Measurements from ENCODE around the gene STXBP6. TPM values are rescaled to one million over a fixed set of nuclear protein-coding genes. Genes with fewer than 3 reads are reported as not detected.
"Not testable (repeated sequence)": the region's sequence is repeated elsewhere in the genome, so short reads cannot be mapped to it uniquely, and the experiment has no call there.

The STXBP6 gene
- total RNA-seq, 1 donor from 2014 or later: 11.0 TPM

- no peaks in the 10 kb centered on the region for H3K79me2 ChIP-seq (ENCODE audit: low read depth)
- TF ChIP-seq EZH2 (IDR thresholded peaks at IDR 0.05): no peak
- TF ChIP-seq EZH2phosphoT487 (IDR thresholded peaks at IDR 0.05): no peak
- no peak for TF ChIP-seq CTCF (IDR thresholded peaks at IDR 0.05)
- no peaks in the 10 kb centered on the region for H3K4me1 ChIP-seq
- no peaks in the 10 kb centered on the region for H3K36me3 ChIP-seq
- H2AFZ ChIP-seq (replicated peaks): no peak overlapping the region
- no peak overlapping the region for H3K9ac ChIP-seq
- H3K4me3 ChIP-seq: no peak overlapping the region
- H3K27ac ChIP-seq: no peak overlapping the region
- H3K9me3 Mint-ChIP-seq: no peaks in the 10 kb centered on the region
- H3K27me3 Mint-ChIP-seq (ENCODE audit: insufficient read depth, low read depth): no peaks in the 10 kb centered on the region
- H3K4me3 Mint-ChIP-seq: no peak overlapping the region
- DNase-seq (ENCODE audit: low spot score): no peak
- no peaks in the 10 kb centered on the region for H3K27me3 ChIP-seq
- H3K27ac Mint-ChIP-seq: no peak overlapping the region
- H3F3A ChIP-seq (ENCODE audit: low read depth): no peaks in the 10 kb centered on the region
- H3K36me3 Mint-ChIP-seq: no peaks in the 10 kb centered on the region
- H4K20me1 ChIP-seq (ENCODE audit: low read depth): no peaks in the 10 kb centered on the region
- no peaks in the 10 kb centered on the region for H3K4me1 Mint-ChIP-seq
- H3K9me3 ChIP-seq (ENCODE audit: low read depth): no peaks in the 10 kb centered on the region
- no peak overlapping the region for H3K4me2 ChIP-seq
These were observed 272.3 kb downstream of the STXBP6 start for GRCh38 chr14:24777678-24778077.

GRCh38 chr14:24775950-24776349 is 274.0 kb downstream of the STXBP6 start:
- H3K9me3 Mint-ChIP-seq: no peaks in the 10 kb centered on the region
- H3K4me3 Mint-ChIP-seq: no peak overlapping the region
- Histone ChIP-seq H3K36me3 (no peaks in the 10 kb centered on the region), H2AFZ (replicated peaks) (no peak overlapping the region), H3K27ac (no peak overlapping the region), H4K20me1 (ENCODE audit: low read depth) (no peaks in the 10 kb centered on the region), H3K4me3 (no peak overlapping the region), H3K4me1 (no peaks in the 10 kb centered on the region), H3K9me3 (ENCODE audit: low read depth) (no peaks in the 10 kb centered on the region), H3K27me3 (no peaks in the 10 kb centered on the region), H3K4me2 (no peak overlapping the region), H3F3A (ENCODE audit: low read depth) (no peaks in the 10 kb centered on the region), H3K9ac (no peak overlapping the region), H3K79me2 (ENCODE audit: low read depth) (no peaks in the 10 kb centered on the region)
- no peaks in the 10 kb centered on the region for H3K4me1 Mint-ChIP-seq
- no peaks in the 10 kb centered on the region for H3K36me3 Mint-ChIP-seq
- no peak overlapping the region for H3K27ac Mint-ChIP-seq
- no peak for DNase-seq (ENCODE audit: low spot score)
- H3K27me3 Mint-ChIP-seq (ENCODE audit: insufficient read depth, low read depth): no peaks in the 10 kb centered on the region
- TF ChIP-seq EZH2phosphoT487 (IDR thresholded peaks at IDR 0.05): no peak
- TF ChIP-seq EZH2 (IDR thresholded peaks at IDR 0.05): no peak
- TF ChIP-seq CTCF (IDR thresholded peaks at IDR 0.05): no peak

- Histone ChIP-seq H3K27ac (no peak overlapping the region), H3K36me3 (no peaks in the 10 kb centered on the region), H3K27me3 (no peaks in the 10 kb centered on the region), H3K9ac (no peak overlapping the region), H3F3A (ENCODE audit: low read depth) (no peaks in the 10 kb centered on the region), H3K9me3 (ENCODE audit: low read depth) (no peaks in the 10 kb centered on the region), H3K4me1 (no peaks in the 10 kb centered on the region), H3K79me2 (ENCODE audit: low read depth) (no peaks in the 10 kb centered on the region), H4K20me1 (ENCODE audit: low read depth) (no peaks in the 10 kb centered on the region), H2AFZ (replicated peaks) (no peak overlapping the region), H3K4me2 (no peak overlapping the region), H3K4me3 (no peak overlapping the region)
- Mint-ChIP-seq H3K4me1 (no peaks in the 10 kb centered on the region), H3K27me3 (ENCODE audit: insufficient read depth, low read depth) (no peaks in the 10 kb centered on the region), H3K4me3 (no peak overlapping the region), H3K27ac (no peak overlapping the region), H3K36me3 (no peaks in the 10 kb centered on the region), H3K9me3 (no peaks in the 10 kb centered on the region)
- no peak for DNase-seq (ENCODE audit: low spot score)
- TF ChIP-seq CTCF (IDR thresholded peaks at IDR 0.05) (no peak), EZH2phosphoT487 (IDR thresholded peaks at IDR 0.05) (no peak)
These were observed 275.6 kb downstream of the STXBP6 start for GRCh38 chr14:24774187-24774915.

DNA sequence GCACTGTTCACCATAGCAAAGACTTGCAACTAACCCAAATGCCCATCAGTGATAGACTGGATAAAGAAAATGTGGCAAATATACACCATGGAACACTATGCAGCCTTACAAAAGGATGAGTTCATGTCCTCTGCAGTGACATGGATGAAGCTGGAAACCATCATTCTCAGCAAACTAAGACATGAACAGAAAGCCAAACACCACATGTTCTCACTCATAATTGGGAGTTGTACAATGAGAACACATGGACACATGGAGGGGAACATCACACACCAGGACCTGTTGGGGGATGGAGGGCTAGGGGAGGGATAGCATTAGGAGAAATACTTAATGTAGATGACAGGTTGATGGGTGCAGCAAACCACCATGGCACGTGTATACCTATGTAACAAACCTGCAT is 276.4 kb downstream of the STXBP6 start:
- H3K9me3 Mint-ChIP-seq; H2AFZ ChIP-seq (replicated peaks); H3K9ac ChIP-seq; H3K9me3 ChIP-seq (ENCODE audit: low read depth); H4K20me1 ChIP-seq (ENCODE audit: low read depth); H3K4me3 ChIP-seq; H3K4me1 ChIP-seq; H3K27me3 Mint-ChIP-seq (ENCODE audit: insufficient read depth, low read depth); H3K27ac Mint-ChIP-seq; H3K36me3 Mint-ChIP-seq; H3K79me2 ChIP-seq (ENCODE audit: low read depth); H3K4me2 ChIP-seq; DNase-seq (ENCODE audit: low spot score); H3K36me3 ChIP-seq; H3K27me3 ChIP-seq; H3K4me1 Mint-ChIP-seq; H3K27ac ChIP-seq; H3F3A ChIP-seq (ENCODE audit: low read depth); H3K4me3 Mint-ChIP-seq: not testable (repeated sequence)

Measured in neural progenitor cell (in vitro differentiated cells).